Activated gamma-delta T cell (primary cell): Measurements from ENCODE around the gene GPSM1.
A peak's percentile ranks its signal among the peaks of the same experiment; 100 is the strongest.
"Not testable (repeated sequence)": the region's sequence is repeated elsewhere in the genome, so short reads cannot be mapped to it uniquely, and the experiment has no call there.

Experiments
- DNase-seq: peaks from one replicate; lab custom pipeline; 2025; lab: John Stamatoyannopoulos, UW

Gene GPSM1

DNA sequence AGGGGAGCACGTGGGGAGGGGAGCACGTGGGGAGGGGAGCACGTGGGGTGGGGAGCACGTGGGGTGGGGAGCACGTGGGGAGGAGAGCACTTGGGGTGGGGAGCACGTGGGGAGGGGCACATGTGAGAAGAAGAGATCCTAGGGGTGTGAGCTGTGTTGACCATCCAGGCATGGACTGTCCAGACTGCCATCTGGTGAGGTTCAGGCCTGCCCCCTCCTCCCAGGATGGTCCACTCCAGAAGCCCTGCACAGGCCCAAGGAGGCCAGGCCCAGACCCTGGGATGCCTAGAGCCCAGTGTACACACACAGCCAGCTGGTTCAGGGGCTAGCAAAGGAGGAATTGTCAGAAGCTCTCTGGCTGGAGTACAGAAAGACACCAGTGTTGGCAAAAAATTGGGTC lies 70.3 kb downstream of the GPSM1 start:
- DNase-seq = no peak

DNA sequence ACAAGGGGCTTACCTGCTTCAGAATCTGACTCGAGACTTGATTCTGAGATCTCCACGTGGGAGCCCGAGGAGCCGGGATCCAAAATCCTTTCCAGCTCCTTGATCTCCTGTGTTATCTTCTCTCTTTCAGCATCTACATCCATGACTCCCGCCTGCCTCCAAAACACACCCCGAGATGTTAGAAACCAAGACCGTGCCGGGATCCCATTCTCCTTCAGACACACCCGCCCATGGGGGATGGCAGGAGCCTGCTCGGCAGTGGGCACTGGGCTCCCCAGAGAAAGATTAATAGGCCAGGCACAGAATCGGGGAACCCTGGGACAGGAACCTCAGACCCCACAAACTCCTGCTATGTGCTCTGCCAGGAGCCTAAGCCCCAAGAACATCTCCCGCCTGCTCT lies 70.9 kb downstream of the GPSM1 start:
- DNase-seq = no peak

DNA sequence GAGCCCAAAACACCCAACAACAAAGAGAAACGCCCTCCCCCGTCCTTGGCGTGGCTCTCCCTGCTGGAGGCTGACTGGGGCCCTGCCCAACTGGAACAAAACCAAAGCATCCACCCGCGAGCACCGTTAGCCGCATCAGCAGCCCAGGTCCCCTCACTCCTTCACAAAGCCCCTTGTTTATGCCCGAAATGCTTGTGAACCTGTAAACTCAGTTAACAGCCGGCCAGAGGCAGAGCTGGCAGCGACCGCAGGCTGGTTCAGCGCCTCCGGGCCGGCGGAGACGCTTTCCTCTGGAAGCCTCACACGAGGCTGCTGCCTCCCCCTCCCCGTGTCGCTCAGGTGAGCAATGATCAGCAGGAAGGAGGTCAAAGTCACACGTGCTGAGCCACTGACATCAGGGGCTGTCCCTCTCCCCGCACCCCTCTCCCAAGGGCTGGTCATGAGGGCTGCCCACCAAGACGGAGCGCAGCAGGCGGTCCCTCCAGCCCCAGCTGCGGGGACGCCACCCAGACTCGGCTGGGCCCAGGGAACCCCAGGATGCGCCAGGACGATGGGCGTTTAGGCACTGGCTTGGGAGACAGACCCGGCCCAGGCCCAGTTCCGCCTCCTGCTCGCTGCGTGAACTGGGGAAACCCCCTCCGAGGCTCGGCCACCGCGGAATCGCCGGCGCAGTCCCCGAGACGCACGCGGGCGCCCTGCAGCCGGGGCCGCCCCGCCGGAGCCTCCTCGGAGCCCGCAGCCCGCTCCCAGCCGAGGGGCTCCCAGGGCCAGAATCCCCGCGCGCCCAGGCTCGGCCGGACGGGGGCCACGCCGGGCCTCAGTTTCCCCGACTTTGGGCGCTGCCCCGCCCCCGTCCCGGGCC lies 72.1 kb downstream of the GPSM1 start:
- peak; percentile 41 for DNase-seq

DNA sequence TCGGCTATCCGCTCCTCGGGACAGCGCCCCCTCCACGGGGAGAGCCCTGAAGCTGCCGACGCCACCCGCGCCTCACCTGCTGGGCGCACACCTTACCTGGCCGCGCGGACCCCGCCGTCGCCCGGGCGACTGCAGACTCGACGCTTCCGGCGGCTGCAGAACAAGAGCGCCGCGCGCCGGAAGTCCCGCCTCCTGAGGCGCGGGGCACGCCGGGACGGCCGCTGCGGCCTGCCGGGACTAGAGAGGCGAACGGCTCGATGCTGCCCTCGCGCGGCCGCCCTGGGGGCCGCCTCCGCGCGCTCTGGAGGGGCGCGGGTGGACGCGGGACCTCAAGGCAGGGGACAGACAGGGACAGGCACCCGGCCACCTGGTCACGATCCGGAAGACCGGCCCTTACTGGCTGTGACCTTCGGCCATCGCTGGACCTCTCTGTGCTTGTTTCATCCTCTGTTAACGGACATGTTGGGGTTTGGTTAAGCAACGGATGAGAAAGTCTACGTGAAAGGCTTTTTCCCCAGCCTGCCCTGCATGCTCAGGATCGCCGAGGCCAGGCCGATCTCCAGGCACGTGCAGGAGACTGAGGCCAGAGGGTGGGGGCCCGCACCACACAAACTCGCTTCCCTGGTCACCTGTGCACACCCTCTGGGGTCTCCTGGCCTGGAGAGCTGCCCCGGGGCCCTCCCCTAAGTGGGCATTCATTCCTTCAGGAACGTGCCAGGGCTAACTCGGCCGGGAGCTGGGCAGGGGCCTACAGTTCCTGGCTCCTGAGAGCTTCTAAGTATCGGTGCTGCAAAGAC lies 72.9 kb downstream of the GPSM1 start, which contains the start of gene SNAPC4:
Gene SNAPC4, minus strand, starts transcription at position 133 of the 797 bp plus-strand sequence. CDS start 1,742 bp downstream, outside the sequence.
- peak; percentile 78 for DNase-seq

DNA sequence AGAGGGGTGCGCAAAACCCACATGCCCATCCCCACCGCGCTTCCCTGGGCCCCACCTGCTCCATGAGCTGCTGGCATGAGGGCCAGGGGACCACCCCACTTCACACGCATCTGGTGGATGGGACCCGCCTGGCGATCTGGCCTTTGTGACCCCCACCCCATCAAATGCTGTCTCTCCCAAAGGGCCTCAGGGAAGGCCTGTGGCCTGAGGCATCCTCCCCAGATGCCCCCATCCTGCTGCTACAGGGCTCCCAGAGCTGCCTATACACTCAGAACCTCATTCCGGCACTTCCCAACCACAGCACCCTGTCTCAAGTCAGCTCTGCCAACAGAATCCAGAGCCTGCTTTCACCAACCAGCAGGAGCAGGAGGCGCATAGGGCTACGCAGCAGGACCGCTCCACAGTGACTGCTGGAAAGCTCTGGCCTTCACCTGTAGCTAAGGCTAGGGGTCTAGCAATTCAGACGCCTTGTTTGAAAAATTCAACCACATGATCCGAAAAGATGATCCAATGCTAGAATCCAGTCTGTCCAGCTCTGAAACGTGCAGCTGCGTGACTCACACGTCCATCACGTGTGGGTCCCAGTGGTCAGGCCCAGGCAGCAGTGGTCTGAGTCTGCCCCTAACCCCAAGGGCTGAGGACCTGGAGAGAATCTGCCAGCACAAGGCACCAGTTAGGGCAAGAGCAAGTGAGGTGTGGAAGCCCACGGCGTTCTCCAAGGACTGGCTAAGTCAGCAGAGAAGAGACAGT lies 74.0 kb downstream of the GPSM1 start:
- no peak for DNase-seq

DNA sequence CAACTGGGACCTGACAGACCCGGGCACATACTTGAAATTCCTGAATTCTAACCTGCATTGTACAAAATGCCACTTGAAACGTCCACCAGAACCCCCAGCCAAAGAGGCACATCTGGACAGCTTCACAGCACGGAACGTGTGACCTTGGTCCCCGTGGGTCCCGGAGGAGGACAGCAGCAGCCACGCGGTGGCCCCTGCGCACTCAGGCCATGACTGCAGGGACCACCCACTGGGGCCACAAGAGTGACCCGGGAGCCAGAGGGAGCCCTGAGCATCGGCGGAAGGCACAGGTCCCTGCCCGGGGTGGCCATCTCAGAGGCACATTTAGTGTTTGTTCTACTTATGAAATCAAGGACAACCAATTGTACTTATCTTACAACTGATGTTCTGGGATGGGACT lies 74.7 kb downstream of the GPSM1 start:
- DNase-seq = no peak

DNA sequence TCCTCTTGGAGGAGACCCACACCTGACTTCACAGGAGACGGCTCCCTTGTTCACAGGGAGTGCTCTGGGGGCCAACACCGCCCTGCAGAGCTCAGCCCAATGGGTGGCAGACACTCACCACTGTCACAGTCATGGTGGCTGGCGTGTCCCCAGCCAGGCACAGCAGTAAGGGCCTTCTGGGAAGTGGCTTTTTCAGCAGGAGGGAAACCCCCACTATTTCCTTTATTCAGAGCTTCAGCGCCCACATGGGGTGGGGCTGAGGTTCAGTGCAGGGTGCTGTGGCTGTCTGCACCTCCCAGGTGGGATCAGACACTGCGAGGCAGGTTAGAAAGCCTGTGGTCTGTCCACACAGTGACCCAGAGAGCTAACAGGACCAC lies 76.2 kb downstream of the GPSM1 start:
- DNase-seq = no peak

DNA sequence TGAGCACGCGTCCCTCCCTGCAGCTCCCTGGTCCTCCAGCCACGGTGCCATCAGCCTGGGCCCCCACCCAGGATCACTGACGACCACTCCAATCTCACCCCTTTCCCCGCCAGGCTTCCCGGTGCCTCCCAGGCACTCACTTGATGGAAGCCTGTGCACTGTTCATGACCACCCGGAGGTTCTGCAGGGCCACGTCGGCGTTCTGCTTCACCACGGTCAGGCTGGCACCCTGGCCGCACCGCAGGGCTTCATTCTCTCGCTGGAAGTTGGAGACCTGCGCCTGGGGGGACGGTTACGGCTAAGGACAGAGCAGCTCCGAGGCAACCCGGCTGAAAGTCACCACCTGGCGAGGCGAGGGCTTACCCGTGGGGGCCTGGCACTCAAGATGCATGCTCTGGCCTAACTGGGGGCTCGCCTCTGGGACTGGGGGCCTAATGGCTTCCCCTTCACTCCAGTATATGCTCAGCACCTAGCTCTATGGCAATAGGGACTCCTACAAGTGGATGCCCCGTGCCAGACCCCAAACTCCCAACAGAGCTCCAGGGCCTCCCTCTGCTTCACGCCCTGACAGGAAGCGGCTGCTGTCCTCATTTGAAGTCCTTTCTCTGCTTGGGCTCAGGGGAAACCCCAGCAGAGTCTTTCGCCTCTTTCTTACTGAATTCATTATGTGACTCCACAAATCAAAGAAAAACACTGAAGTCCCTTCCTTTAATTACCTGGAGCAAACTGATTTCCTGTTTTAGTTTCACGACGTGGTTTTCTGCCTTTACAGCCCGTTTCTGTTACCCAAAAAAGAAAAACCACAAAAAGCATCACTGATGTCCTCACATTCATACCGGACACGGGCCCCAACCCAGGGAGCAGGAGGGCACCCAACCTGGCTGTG lies 76.8 kb downstream of the GPSM1 start:
- no peak for DNase-seq

DNA sequence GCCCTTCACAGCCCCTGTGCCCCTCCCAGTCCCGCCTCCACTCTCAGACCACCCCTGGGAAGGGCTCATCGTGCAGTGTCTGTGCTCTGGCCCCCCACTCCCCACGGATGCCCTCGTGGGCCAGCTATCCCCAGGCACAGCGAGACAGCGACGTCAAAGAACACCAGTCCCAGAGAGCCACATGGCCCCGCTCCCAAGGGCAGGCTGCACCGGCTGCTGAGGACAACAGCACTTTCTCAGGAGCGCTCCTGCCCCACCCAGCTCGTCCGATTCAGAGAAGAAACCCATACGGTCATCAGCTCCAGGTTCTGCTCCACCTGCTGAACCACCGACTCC lies 77.4 kb downstream of the GPSM1 start:
- DNase-seq = no peak

DNA sequence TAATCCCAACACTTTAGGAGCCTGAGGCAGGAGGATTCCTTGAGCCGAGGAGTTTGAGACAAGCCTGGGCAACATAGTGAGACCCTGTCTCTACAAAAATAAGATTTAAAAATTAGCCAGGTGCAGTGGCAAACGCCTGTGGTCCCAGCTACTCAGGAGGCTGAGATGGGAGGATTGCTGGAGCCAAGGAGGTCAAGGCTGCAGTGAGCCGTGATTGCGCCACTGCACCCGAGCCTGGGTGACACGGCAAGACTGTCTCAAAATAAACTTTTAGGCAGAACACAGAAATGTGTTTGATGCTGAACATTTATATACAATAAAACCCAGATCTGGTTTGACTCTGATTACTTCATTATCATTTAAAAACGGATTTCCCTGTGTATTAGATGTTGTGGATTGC lies 78.1 kb downstream of the GPSM1 start:
- DNase-seq = no peak

DNA sequence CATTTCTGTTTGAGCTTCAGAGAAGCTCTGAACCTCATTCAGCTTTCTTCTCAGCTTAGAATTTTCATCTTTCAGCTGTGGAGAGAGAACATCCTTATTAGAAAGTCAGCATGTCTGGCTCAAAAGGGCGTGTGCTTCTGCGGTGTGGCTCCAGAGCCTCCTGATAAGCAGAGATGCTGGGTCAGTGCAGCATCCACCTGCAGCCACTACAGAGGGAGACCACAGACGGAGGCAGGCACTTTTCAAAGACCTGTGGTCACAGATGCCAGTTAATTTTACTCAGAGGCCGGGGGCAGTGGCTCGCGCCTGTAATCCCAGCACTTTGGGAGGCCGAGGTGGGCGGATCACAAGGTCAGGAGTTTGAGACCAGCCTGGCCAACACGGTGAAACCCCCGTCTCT lies 78.6 kb downstream of the GPSM1 start:
- DNase-seq = not testable (repeated sequence)

DNA sequence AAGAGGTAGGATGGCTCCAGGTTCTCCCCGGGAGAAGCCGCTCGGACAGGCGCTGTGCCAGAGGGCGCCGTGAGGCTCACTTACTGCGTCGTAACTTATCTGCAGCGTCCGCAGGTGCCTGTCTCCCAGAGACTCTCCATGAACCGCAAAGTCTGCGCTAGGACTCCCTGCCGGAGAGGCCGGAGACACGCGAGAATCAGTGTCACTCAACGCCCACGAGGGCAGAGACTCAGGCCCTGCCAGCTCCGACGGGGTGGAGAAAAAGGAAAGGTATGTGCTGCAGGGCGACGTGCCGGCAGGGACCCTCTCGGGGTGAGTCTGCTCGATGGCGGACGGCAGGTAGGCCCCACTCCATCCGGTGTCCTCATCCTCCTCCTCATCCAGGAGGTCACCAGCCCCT lies 79.7 kb downstream of the GPSM1 start:
- DNase-seq = not testable (repeated sequence)

DNA sequence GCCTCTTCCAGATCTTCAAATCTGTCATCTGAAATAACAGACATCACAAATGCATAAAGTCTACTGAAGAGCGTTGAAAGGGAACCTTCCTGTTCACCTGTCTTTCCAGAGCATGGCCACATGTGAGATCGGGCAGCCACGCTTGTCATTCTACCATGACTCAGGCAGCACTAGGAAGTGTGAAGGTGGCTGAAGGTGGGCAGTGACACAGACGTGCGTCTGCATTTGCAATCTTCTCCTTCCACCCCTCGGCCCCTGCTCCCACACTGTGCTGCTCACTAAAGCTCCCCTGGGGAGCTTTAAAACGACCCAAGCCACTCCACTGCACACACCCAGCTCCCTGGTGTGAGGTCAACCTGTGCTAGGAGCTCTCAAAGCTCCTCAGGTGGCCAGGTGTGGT lies 80.6 kb downstream of the GPSM1 start:
- DNase-seq = no peak
